ENCODE data around the gene SLC8A3. TPM values are rescaled to one million over a fixed set of nuclear protein-coding genes. Genes with fewer than 3 reads are reported as not detected.

The SLC8A3 gene
- polyA plus RNA-seq, 1 of the 3 experiments (the other 2 are of a cell fraction): 0.26 TPM

DNA sequence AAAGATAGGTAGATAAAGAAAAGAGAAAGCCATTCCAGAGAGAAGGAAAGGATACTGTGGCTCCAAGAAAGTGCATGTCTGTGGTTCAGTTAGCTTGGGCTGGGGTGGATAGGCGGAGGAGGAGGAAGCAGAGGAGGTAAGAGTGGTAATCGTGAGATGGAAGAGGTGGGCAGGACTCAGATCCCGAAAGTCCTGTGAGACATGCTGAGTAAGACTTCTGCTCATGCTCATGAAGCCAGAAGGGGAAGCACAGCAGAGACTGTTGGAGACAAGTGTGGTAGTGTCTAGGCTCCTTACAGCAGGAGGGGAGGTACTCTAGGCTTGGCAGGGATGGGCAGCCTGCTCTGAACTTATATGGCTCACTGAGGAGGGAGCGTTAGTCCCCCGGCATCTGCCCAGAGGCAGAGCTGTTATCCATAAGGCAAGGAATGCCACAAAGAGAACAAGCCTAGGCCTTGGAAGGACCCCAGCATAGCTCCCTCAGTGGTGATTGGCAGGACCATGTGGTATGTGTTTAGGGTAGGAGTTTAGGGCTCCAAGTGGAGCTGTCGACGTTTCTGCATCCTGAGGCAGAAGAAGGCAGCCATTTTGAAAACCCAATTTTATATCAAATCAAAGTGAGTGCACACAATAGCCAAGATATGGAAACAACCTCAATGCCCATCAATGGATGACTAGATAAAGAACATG, 174.2 kb downstream of the SLC8A3 start:
- POLR2A ChIA-PET: no interaction called here
- no peak overlapping the region for H3K4me3 ChIP-seq (ENCODE audit: low read depth in 2 of 2, low read length in 1 of 2)
- CTCF ChIA-PET: interaction anchor here (0.7 to 6.3 kb wide), 14 partner anchors 13 to 196 kb away, joined by 3 to 45 read pairs (median 6); partner anchors contain the start of gene SMOC1

More for the DNA sequence above, 174.2 kb downstream of the SLC8A3 start:
- DNase-seq: no peak
- no peaks in the 10 kb centered on the region for H3K9me2 ChIP-seq
- TF ChIP-seq POLR2AphosphoS5 (IDR thresholded peaks at IDR 0.05; ENCODE audit: low read depth, low read length): no peak
- no peak for TF ChIP-seq MXI1 (IDR thresholded peaks at IDR 0.05; ENCODE audit: low read depth, low read length)
- no peak for TF ChIP-seq CHD2 (IDR thresholded peaks at IDR 0.05; ENCODE audit: low read length, partially characterized antibody)
- no peak for TF ChIP-seq EZH2phosphoT487 (IDR thresholded peaks at IDR 0.05; ENCODE audit: borderline replicate concordance, low read depth)
- no peak for TF ChIP-seq RAD21 (IDR thresholded peaks at IDR 0.05; ENCODE audit: low read length)
- no peak for TF ChIP-seq REST (IDR thresholded peaks at IDR 0.05; ENCODE audit: low read depth, low read length)
- TF ChIP-seq RFX5 (IDR thresholded peaks at IDR 0.05; ENCODE audit: low read length): no peak
- no peak for TF ChIP-seq MAX (IDR thresholded peaks at IDR 0.05; ENCODE audit: low read depth)
- no peak for TF ChIP-seq PBX3 (IDR thresholded peaks at IDR 0.05)
- no peak for TF ChIP-seq FOXM1 (IDR thresholded peaks at IDR 0.05; ENCODE audit: low read depth)
- TF ChIP-seq GATA2 (CRISPR knock-in tag; IDR thresholded peaks at IDR 0.05): no peak
- H3K79me2 ChIP-seq (ENCODE audit: insufficient read depth): no peaks in the 10 kb centered on the region
- H3K4me2 ChIP-seq: no peak overlapping the region
- no peak overlapping the region for H3K9ac ChIP-seq
- no peaks in the 10 kb centered on the region for H4K20me1 ChIP-seq (ENCODE audit: insufficient read depth)
- H3F3A ChIP-seq (replicated peaks; ENCODE audit: insufficient read depth): no peaks in the 10 kb centered on the region
- H3K36me3 ChIP-seq (replicated peaks in 1 of 2; ENCODE audit: control insufficient read depth in 1 of 2, insufficient read depth in 2 of 2, low read length in 1 of 2): no peaks in the 10 kb centered on the region
- no peak overlapping the region for H2AFZ ChIP-seq (ENCODE audit: low read depth)
- no peaks in the 10 kb centered on the region for H3K9me3 ChIP-seq
- H3K4me1 ChIP-seq (ENCODE audit: control insufficient read depth in 1 of 2, insufficient read depth in 2 of 2, low read depth in 1 of 2, low read length in 1 of 2): peaks cover 0 to 12% of the 10 kb centered on the region in 2 experiments; a peak in 1 of 4 replicates
- H3K27me3 ChIP-seq (ENCODE audit: insufficient read depth): no peaks in the 10 kb centered on the region; the same call in 1 of the 2 replicates
- WGBS (ENCODE audit: low lambda C conversion rate): 39% methylated on average over 7 of the region's 7 CpGs
- H3K27ac ChIP-seq (ENCODE audit: low read depth in 2 of 2, low read length in 1 of 2): no peak overlapping the region

Data from SK-N-SH (cell line).